Suprapubic skin (tissue), 4 donors: Measurements from ENCODE around the gene ARL8A. TPM values are rescaled to one million over a fixed set of nuclear protein-coding genes. Genes with fewer than 3 reads are reported as not detected.

Experiments
- DNase-seq, 2 donors: peaks; one replicate each; pipeline ENCODE4 v3.0.0-alpha.2; 2019; ENCODE audit warnings: low spot score in 2 of 2
- H3K27ac ChIP-seq: fragments of 200-600 bp; sonication (generic); one replicate; pipeline ENCODE4 v1.5.1; 2019
- H3K27me3 ChIP-seq: fragments of 200-600 bp; sonication (generic); one replicate; pipeline ENCODE4 v1.5.1; 2019
- H3K36me3 ChIP-seq: fragments of 200-600 bp; sonication (generic); one replicate; pipeline ENCODE4 v1.5.1; 2019
- H3K4me1 ChIP-seq: fragments of 200-600 bp; sonication (generic); one replicate; pipeline ENCODE4 v1.5.1; 2019
- H3K4me3 ChIP-seq: fragments of 200-600 bp; sonication (generic); one replicate; pipeline ENCODE4 v1.5.1; 2019; ENCODE audit warnings: mild to moderate bottlenecking
- H3K9me3 ChIP-seq: fragments of 200-600 bp; sonication (generic); one replicate; pipeline ENCODE4 v1.5.1; 2019
- EP300 ChIP-seq: sonication (generic); formaldehyde crosslinking; IDR thresholded peaks from one replicate; pipeline ENCODE4 v1.6.1; 2017; ENCODE audit warnings: antibody characterized with exemption
- POLR2A ChIP-seq, 2 donors: fragments of 450-650 bp; IDR thresholded peaks; one replicate each; pipeline ENCODE4 v1.6.1; 2017; ENCODE audit warnings: antibody characterized with exemption in 2 of 2, mild to moderate bottlenecking in 2 of 2, moderate library complexity in 2 of 2
- POLR2AphosphoS5 ChIP-seq, 3 donors: sonication (generic); formaldehyde crosslinking; IDR thresholded peaks; one replicate each; pipeline ENCODE4 v1.6.1; 2017; ENCODE audit warnings: antibody characterized with exemption in 3 of 3
- WGBS: methylation state at CpG from one replicate; pipeline ENCODE4 v1.1.5; 2018; 5-methylcytosine and 5-hydroxymethylcytosine counted together
- total RNA-seq, 4 donors: library from RNA; depleted of rRNA; stranded (reverse); fragments of >200 nt; gene quantifications; one replicate each; pipeline ENCODE4 v1.1.0, GENCODE V29; 2016
- TF ChIP-seq, protein P1 (sequence below), 2 donors: fragments of 200-600 bp in 1 of 2; fragments of 450-650 bp in 1 of 2; sonication (generic) in 1 of 2; IDR thresholded peaks; one replicate each; pipeline ENCODE4 v1.5.1; 2016 to 2019; ENCODE audit warnings: antibody characterized with exemption in 2 of 2, mild to moderate bottlenecking in 1 of 2, moderate library complexity in 1 of 2

ARL8A gene
- total RNA-seq, 4 donors from 2014 or later, result 41.1 to 46.3 (median 43.0) TPM

DNA sequence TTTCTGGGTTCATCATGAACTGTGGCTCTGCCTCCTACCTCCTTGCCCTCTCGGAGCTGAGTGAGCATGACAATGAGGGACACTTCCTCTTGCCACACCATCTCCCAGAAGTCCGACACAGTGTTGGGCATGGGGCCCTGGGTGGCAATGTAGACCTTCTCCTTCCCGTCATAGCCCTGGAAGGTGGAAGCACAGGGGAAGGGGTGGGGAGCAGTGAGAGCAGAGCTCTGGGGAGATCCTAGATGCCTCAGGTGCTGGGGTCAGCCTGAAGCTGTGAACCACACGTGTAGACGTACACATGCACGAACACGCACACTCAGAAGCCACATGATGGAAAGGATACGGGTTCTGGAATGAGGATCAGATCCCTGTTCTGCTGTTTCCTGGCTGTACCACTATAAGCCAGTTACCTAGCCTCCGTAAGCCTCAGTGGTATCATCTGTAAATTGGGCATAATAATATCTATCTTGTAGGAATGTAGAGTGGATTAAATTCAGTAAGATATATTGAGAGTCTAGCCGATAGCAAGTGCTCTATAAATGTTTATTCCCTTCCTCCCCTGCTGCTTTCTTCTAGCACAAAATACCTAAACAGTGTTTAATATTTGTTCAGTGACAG lies 9.7 kb upstream of the ARL8A start:
- no peak overlapping the region for H3K27ac ChIP-seq
- peaks cover 14% of the 10 kb centered on the region for H3K4me1 ChIP-seq
- DNase-seq, result no peak
- 82% methylated on average over 10 of the region's 10 CpGs for WGBS
- H3K4me3 ChIP-seq, result no peak overlapping the region
- no peaks in the 10 kb centered on the region for H3K27me3 ChIP-seq
- no peaks in the 10 kb centered on the region for H3K36me3 ChIP-seq
- no peaks in the 10 kb centered on the region for H3K9me3 ChIP-seq
- TF ChIP-seq POLR2AphosphoS5 (IDR thresholded peaks at IDR 0.05), result no peak
- no peak for TF ChIP-seq POLR2A (IDR thresholded peaks at IDR 0.05)

- Histone ChIP-seq H3K4me1 (peaks cover 14% of the 10 kb centered on the region), H3K27me3 (no peaks in the 10 kb centered on the region), H3K4me3 (no peak overlapping the region), H3K9me3 (no peaks in the 10 kb centered on the region), H3K27ac (no peak overlapping the region), H3K36me3 (no peaks in the 10 kb centered on the region)
- no peak for DNase-seq
- WGBS, result 94% methylated on average over 4 of the region's 4 CpGs
- no peak for TF ChIP-seq EP300
Measured at GRCh38 chr1:202153284-202153683, 8.7 kb upstream of the ARL8A start.

GRCh38 chr1:202152399-202152798 lies 7.9 kb upstream of the ARL8A start:
- DNase-seq, result no peak
- peaks cover 14% of the 10 kb centered on the region for H3K4me1 ChIP-seq
- TF ChIP-seq, protein P1, sequence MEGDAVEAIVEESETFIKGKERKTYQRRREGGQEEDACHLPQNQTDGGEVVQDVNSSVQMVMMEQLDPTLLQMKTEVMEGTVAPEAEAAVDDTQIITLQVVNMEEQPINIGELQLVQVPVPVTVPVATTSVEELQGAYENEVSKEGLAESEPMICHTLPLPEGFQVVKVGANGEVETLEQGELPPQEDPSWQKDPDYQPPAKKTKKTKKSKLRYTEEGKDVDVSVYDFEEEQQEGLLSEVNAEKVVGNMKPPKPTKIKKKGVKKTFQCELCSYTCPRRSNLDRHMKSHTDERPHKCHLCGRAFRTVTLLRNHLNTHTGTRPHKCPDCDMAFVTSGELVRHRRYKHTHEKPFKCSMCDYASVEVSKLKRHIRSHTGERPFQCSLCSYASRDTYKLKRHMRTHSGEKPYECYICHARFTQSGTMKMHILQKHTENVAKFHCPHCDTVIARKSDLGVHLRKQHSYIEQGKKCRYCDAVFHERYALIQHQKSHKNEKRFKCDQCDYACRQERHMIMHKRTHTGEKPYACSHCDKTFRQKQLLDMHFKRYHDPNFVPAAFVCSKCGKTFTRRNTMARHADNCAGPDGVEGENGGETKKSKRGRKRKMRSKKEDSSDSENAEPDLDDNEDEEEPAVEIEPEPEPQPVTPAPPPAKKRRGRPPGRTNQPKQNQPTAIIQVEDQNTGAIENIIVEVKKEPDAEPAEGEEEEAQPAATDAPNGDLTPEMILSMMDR (IDR thresholded peaks at IDR 0.05), result no peak
- TF ChIP-seq EP300, result no peak
- TF ChIP-seq POLR2AphosphoS5 (IDR thresholded peaks at IDR 0.05), result no peak
- TF ChIP-seq POLR2A (IDR thresholded peaks at IDR 0.05), result no peak
- no peaks in the 10 kb centered on the region for H3K9me3 ChIP-seq
- no peak overlapping the region for H3K27ac ChIP-seq
- no peak overlapping the region for H3K4me3 ChIP-seq
- WGBS, result 97% methylated on average over 5 of the region's 10 CpGs
- no peaks in the 10 kb centered on the region for H3K36me3 ChIP-seq
- no peaks in the 10 kb centered on the region for H3K27me3 ChIP-seq

GRCh38 chr1:202151045-202151444 lies 6.5 kb upstream of the ARL8A start:
- no peak for DNase-seq
- H3K36me3 ChIP-seq, result no peaks in the 10 kb centered on the region
- no peaks in the 10 kb centered on the region for H3K9me3 ChIP-seq
- WGBS, result 91% methylated on average over 2 of the region's 2 CpGs
- no peak overlapping the region for H3K4me3 ChIP-seq
- H3K4me1 ChIP-seq, result peaks cover 14% of the 10 kb centered on the region
- no peaks in the 10 kb centered on the region for H3K27me3 ChIP-seq
- no peak for TF ChIP-seq POLR2AphosphoS5 (IDR thresholded peaks at IDR 0.05)
- TF ChIP-seq, protein P1 (IDR thresholded peaks at IDR 0.05), result no peak
- no peak for TF ChIP-seq POLR2A (IDR thresholded peaks at IDR 0.05)
- no peak for TF ChIP-seq EP300
- no peak overlapping the region for H3K27ac ChIP-seq

DNA sequence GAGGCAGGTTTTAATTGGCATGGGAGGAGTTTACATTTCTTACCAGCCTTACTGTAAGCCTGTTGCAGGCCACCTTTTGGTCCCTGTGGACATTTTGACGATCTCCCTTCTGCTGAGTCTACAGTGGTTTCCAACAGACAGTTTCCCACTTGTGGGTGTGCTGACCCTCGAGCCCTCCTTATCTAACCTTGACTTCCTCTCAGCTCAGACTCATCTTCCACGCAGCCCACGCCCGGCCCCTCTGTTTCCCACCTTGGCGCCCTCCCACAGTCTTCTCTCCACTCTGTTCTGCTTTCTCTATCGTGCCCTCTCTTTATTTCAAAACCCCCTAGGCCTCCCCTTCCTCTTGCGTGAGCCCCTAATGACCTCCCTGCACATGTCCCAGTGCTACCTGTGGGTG lies 6.1 kb upstream of the ARL8A start:
- WGBS, result 97% methylated on average over 8 of the region's 8 CpGs
- peaks cover 16% of the 10 kb centered on the region for H3K4me1 ChIP-seq
- H3K27me3 ChIP-seq, result no peaks in the 10 kb centered on the region
- TF ChIP-seq EP300, result no peak
- TF ChIP-seq POLR2A (IDR thresholded peaks at IDR 0.05), result no peak
- TF ChIP-seq POLR2AphosphoS5 (IDR thresholded peaks at IDR 0.05), result no peak
- TF ChIP-seq, protein P1 (IDR thresholded peaks at IDR 0.05), result no peak
- no peak overlapping the region for H3K27ac ChIP-seq
- no peak overlapping the region for H3K4me3 ChIP-seq
- DNase-seq, result no peak
- no peaks in the 10 kb centered on the region for H3K9me3 ChIP-seq
- no peaks in the 10 kb centered on the region for H3K36me3 ChIP-seq

GRCh38 chr1:202150187-202150586 lies 5.7 kb upstream of the ARL8A start:
- 91% methylated on average over 9 of the region's 9 CpGs for WGBS
- H3K27me3 ChIP-seq, result no peaks in the 10 kb centered on the region

More at GRCh38 chr1:202150187-202150586, 5.7 kb upstream of the ARL8A start:
- Histone ChIP-seq H3K27ac (no peak overlapping the region), H3K36me3 (no peaks in the 10 kb centered on the region), H3K9me3 (no peaks in the 10 kb centered on the region), H3K4me1 (peaks cover 17% of the 10 kb centered on the region), H3K4me3 (no peak overlapping the region)
- TF ChIP-seq POLR2AphosphoS5 (IDR thresholded peaks at IDR 0.05) (no peak), EP300 (no peak), POLR2A (IDR thresholded peaks at IDR 0.05) (no peak)
- TF ChIP-seq, protein P1 (IDR thresholded peaks at IDR 0.05), result no peak
- DNase-seq, result no peak
